ENCODE results near the gene CLIP1.
"Not testable (repeated sequence)": the region's sequence is repeated elsewhere in the genome, so short reads cannot be mapped to it uniquely, and the experiment has no call there.

Gene CLIP1

DNA sequence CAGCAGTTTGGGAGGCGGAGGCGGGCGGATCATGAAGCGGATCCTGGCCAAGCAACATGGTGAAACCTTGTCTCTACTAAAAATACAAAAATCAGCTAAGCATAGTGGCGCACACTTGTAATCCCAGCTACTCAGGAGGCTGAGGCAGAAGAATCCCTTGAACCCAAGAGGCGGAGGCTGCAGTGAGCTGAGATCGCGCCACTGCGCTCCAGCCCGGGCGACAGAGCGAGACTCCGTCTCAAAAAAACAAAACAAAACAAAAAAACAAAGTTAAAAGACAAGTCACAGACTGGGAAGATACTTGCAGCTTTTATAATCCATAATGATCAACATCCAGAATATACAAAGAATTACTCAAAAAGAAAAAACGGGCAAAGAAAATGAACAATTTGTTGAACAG is 161.7 kb downstream of the CLIP1 start:
- DNase-seq (ENCODE audit: low read depth in 1 of 2, low spot score in 1 of 2), result not testable (repeated sequence)

- not testable (repeated sequence) for DNase-seq (ENCODE audit: low read depth in 1 of 2, low spot score in 1 of 2)
Measured at GRCh38 chr12:122258939-122259338, 163.5 kb downstream of the CLIP1 start.

- DNase-seq (ENCODE audit: low read depth in 1 of 2, low spot score in 1 of 2), result not testable (repeated sequence)
Measured at GRCh38 chr12:122258462-122258861, 164.0 kb downstream of the CLIP1 start.

DNA sequence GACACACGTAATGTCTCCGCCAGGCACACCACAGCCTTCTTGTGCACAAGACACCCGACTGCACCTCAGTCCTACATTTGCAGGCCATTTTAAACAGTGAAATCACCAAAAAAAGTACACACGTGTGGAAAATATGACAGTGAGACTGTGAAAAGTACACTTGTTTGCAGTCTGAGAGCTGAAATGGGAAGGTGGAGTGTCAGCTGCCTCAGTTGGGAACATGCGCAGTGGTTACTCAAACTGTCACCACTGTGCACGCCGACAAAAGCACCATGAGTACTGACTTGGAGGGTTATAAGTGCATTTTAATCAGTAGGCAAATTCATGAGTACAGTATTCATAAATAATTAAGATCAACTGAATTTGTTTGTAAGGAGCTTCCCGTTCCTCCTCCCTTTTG is 171.9 kb downstream of the CLIP1 start:
- no peak for DNase-seq (ENCODE audit: low read depth in 1 of 2, low spot score in 1 of 2)

GRCh38 chr12:122250047-122250446 is 172.4 kb downstream of the CLIP1 start:
- no peak for DNase-seq (ENCODE audit: low read depth in 1 of 2, low spot score in 1 of 2)

GRCh38 chr12:122245553-122245952 is 176.9 kb downstream of the CLIP1 start:
- DNase-seq (ENCODE audit: low read depth in 1 of 2, low spot score in 1 of 2), result no peak

DNA sequence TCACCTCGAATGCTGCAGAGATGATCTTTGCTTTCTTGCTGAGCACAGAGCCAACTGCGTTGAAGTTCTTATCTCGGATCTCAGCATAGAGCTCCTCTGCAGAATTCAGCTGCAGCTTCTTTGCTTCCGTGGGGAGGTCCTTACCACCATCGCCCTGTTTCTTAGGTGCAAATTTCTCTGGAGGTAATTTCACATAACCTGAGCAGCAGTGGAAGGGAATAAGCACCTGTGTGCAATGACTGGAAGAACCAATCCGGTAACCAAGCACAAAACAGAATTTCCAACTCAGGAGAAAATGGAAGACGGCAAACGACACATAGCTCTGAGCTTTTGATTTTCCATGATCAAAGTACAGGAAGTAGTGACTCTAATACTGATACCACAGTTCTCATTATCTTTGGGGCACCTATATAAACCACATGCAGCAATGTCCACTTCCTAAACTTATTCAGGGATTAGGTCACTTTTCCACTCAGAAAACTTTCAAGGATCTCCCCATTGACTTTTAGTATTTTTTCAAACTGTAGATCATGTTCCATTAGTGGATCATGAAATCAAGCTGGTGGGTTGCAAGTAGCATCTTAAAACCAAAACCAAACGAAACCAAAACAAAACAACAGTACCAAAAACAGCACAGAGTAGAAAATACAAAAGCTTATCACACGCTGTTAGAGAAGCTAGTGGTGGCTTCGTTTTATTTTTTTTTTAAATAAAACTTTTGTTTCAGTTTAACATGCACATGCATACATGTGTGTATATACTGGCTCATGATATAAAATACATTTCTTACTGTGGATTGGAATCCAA is 177.7 kb downstream of the CLIP1 start:
- no peak for DNase-seq (ENCODE audit: low read depth in 1 of 2, low spot score in 1 of 2)

DNA sequence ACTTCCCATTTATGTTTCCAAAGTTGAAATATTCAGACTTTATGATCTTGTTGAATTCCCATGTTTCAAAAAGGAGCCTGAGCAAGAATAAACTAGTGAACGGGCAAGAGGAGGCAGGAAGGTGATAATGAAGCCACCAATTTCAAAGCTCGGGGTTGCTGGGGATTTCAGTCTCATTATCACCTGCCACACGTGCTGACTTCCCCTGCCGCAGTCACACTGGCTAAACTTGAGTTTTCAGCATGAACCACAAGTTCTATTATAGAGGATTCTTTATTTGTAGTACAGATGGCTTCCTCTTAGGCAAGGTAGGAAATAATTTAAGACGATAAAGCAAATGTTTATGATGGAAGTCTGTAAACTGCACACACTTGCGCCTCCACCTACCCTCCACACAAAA is 178.5 kb downstream of the CLIP1 start:
- no peak for DNase-seq (ENCODE audit: low read depth in 1 of 2, low spot score in 1 of 2)

GRCh38 chr12:122238861-122239260 is 183.6 kb downstream of the CLIP1 start:
- DNase-seq (ENCODE audit: low read depth in 1 of 2, low spot score in 1 of 2), result no peak

DNA sequence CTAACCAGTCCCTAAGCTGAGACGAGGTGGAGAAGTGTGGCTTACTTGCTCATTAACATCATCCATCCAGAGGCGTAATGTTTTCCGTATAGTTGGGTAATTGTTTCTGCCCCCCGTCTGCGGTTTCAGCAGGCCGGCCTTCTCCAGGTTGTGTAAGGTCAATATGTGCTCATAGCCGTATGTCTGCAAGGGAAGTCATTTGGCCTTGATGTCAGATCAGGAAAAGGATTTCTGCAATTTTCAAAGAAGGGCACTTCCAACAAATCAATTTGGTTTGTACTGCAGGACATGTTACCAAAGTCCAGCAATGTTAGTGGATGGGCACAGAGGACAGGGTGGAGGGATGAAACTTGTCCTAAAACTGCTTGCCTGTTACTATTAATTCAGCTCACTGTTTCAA is 186.7 kb downstream of the CLIP1 start:
- no peak for DNase-seq (ENCODE audit: low read depth in 1 of 2, low spot score in 1 of 2)

DNA sequence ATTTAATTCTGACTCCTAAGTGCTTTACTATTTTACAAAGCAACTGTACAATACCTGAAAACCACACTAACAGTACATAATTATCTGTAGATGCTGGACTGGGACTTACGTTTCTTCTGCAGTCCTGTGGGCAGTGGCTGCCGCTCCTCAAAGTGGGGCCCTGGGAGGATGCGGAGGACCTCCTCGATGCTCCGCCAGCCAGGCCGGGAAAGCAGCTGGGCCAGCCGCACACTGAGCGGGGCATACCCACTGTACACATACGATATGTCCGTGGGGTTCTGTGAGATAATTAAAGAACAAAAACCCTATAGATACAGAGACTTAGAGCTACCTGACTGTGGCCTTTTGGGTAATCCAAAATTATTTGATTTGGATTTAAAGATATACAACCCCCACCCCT is 189.8 kb downstream of the CLIP1 start:
- DNase-seq (ENCODE audit: low read depth in 1 of 2, low spot score in 1 of 2), result no peak

DNA sequence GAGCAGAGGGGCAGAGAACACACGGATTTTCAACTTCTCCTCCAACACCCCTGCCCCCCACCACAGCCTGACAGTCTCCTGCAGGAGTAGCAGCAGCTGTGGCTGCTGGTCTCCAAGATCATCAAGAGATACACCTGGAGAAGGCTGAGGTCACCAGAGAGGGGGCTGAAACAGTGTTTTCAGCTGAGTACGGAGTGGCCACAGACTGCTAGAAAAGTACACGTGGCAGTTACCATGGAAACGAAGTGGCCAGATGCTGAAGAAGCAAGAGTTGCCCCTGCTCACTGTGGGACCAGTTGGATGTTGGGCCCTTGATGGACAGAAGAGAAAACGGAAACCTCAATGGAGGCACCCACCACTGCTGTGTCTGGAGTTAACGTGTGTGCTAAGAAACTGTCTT is 191.7 kb downstream of the CLIP1 start:
- no peak for DNase-seq (ENCODE audit: low read depth in 1 of 2, low spot score in 1 of 2)

GRCh38 chr12:122228092-122228491 is 194.4 kb downstream of the CLIP1 start:
- no peak for DNase-seq (ENCODE audit: low read depth in 1 of 2, low spot score in 1 of 2)

GRCh38 chr12:122227341-122227740 is 195.1 kb downstream of the CLIP1 start:
- no peak for DNase-seq (ENCODE audit: low read depth in 1 of 2, low spot score in 1 of 2)

GRCh38 chr12:122226366-122227125 is 195.9 kb downstream of the CLIP1 start:
- DNase-seq (ENCODE audit: low read depth in 1 of 2, low spot score in 1 of 2), result no peak

DNA sequence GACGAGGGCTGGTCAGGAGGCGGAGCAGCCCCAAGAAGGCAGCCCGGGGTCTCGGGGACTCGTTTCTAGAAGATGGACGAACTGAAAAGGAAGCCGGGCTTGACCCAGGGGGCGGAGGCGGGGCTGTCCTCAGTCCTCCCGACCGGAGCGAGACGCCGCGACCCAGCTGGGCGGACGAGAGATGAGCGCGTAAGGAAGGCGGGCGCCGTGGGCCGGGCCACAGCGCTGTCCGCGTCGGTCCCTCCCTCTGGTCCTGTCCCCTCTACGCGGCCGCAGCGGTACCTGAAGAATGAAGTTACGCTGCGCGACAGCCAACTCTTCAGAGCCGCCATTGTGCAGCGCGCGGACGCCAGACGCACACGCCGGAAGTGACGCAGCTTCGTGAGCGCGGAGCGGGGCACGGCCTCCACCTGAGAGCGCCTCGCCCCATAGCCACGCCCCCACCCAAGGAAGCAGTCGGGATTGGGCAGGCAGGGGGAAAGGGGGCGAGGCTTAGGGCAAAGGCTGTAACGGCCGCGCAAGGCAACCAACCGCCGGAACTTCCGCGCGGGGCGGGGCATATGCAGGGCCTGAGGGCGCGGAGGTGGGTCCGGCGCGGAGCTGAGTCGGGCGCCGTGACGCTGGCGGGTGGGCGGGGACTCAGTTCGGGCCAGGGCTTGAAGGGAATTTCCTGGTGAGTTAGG is 196.6 kb downstream of the CLIP1 start, which contains the start of gene DIABLO:
Gene DIABLO, minus strand, starts transcription at position 370 of the 683 bp plus-strand sequence. Its CDS starts 38 bp downstream, at position 332.
- peak; percentile 99 to 100 for DNase-seq (ENCODE audit: low read depth in 1 of 2, low spot score in 1 of 2)
